ENCODE data around the gene RICTOR.
"Not testable (repeated sequence)": the region's sequence is repeated elsewhere in the genome, so short reads cannot be mapped to it uniquely, and the experiment has no call there.

- not testable (repeated sequence) for TF ChIP-seq CTCF (conservative IDR thresholded peaks at IDR 0.05; ENCODE audit: low read depth, low read length); EZH2phosphoT487 (IDR thresholded peaks at IDR 0.05; ENCODE audit: borderline replicate concordance, low read length); EZH2 (IDR thresholded peaks at IDR 0.05; ENCODE audit: low read length, unreplicated experiment)
Measured at GRCh38 chr5:39034493-39034892, 39.7 kb downstream of the RICTOR start.

Data from PC-3 (cell line).